GM12878 (cell line): ENCODE results near the gene CAPZB. TPM values are rescaled to one million over a fixed set of nuclear protein-coding genes. Genes with fewer than 3 reads are reported as not detected.
"Not testable (repeated sequence)": the region's sequence is repeated elsewhere in the genome, so short reads cannot be mapped to it uniquely, and the experiment has no call there.

Experiments used
- ATAC-seq: fragments of 200-7000 bp; cut with Tn5 transposase; 3 replicates; pipeline ENCODE4 v1.9.1; 2020; ENCODE audit warnings: mild to moderate bottlenecking, moderate library complexity
- BruUV-seq: library from RNA; stranded (reverse); fragments of 400-500 nt; replicated peaks from 2 replicates; lab custom pipeline; 2021; lab: Mats Ljungman, UMichigan
- CTCF ChIA-PET: fragments of 300-600 bp; sonication (Branson Sonifier 250); formaldehyde crosslinking; extraction: SDS; loops from one replicate; lab custom pipeline; 2021; ENCODE audit warnings: inconsistent platforms; lab: Yijun Ruan, JAX
- POLR2A ChIA-PET: fragments of 350-600 bp; formaldehyde crosslinking; extraction: SDS; loops from one replicate; lab custom pipeline; 2021; ENCODE audit warnings: inconsistent platforms; lab: Charles Lee
- RAD21 ChIA-PET: fragments of 300-600 bp; sonication (Branson Sonifier 250); formaldehyde crosslinking; loops from one replicate; lab custom pipeline; 2023; ENCODE audit warnings: antibody characterized with exemption; ENCODE audit not compliant: unreplicated experiment; lab: Charles Lee
- SMC1A ChIA-PET: fragments of 300-600 bp; sonication (Branson Sonifier 250); formaldehyde crosslinking; loops from one replicate; lab custom pipeline; 2023; ENCODE audit not compliant: unreplicated experiment, uncharacterized antibody; lab: Charles Lee
- DNase-seq: peaks from one replicate; pipeline ENCODE4 v3.0.0-alpha.2; 2011; ENCODE audit warnings: low read depth, low spot score
- FAIRE-seq: peaks from 3 replicates; lab custom pipeline; 2011; peaks lifted over from hg19 to GRCh38; lab: Jason Lieb, UNC
- H2AFZ ChIP-seq: 2 replicates; pipeline ENCODE4 v1.6.0; 2011; ENCODE audit warnings: low read depth, low read length, control low read depth; ENCODE audit not compliant: control insufficient read depth
- H3K27ac ChIP-seq: 2 replicates; pipeline ENCODE4 v1.5.1; 2011; ENCODE audit warnings: control low read depth; ENCODE audit not compliant: control insufficient read depth, insufficient read depth
- H3K27me3 ChIP-seq, 2 experiments: replicated peaks in 1 of 2; 2 replicates each; pipeline versions ENCODE4 v1.6.0 to v1.6.1; 2011; ENCODE audit warnings: low read length in 1 of 2; ENCODE audit not compliant: control insufficient read depth in 2 of 2, insufficient read depth in 2 of 2
- H3K36me3 ChIP-seq, 2 experiments: 2 replicates each; pipeline ENCODE4 v1.5.1; 2011; ENCODE audit warnings: low read length in 1 of 2; ENCODE audit not compliant: control insufficient read depth in 2 of 2, insufficient read depth in 2 of 2
- H3K4me1 ChIP-seq: 2 replicates; pipeline ENCODE4 v1.6.1; 2011; ENCODE audit warnings: mild to moderate bottlenecking, low read length, moderate library complexity, mixed read lengths; ENCODE audit not compliant: control insufficient read depth, insufficient read depth
- H3K4me2 ChIP-seq: 2 replicates; pipeline ENCODE4 v1.6.0; 2011; ENCODE audit warnings: control low read depth; ENCODE audit not compliant: control insufficient read depth, insufficient read depth
- H3K4me3 ChIP-seq: fragments of 200-600 bp; sonication (generic); 2 replicates; pipeline ENCODE4 v1.5.1; 2016
- H3K79me2 ChIP-seq: 2 replicates; pipeline ENCODE4 v1.6.0; 2011; ENCODE audit warnings: low read length; ENCODE audit not compliant: control insufficient read depth, insufficient read depth
- H3K9ac ChIP-seq: 2 replicates; pipeline ENCODE4 v1.8.0; 2011; ENCODE audit warnings: low read length, control low read depth, mixed read lengths; ENCODE audit not compliant: control insufficient read depth, insufficient read depth
- H3K9me3 ChIP-seq: replicated peaks from 3 replicates; pipeline ENCODE4 v1.5.1; 2011; ENCODE audit warnings: mild to moderate bottlenecking, low read length; ENCODE audit not compliant: control insufficient read depth, insufficient read depth
- H4K20me1 ChIP-seq: 2 replicates; pipeline ENCODE4 v1.6.0; 2011; ENCODE audit not compliant: control insufficient read depth, insufficient read depth
- CREB1 ChIP-seq: IDR thresholded peaks from 2 replicates; pipeline ENCODE4 v1.6.1; 2012; ENCODE audit warnings: low read depth, mild to moderate bottlenecking, inconsistent platforms
- HDAC2 ChIP-seq: fragments of 200-600 bp; sonication (generic); IDR thresholded peaks from 2 replicates; pipeline ENCODE4 v1.6.1; 2017
- HSF1 ChIP-seq: fragments of 150-350 bp; IDR thresholded peaks from 2 replicates; pipeline ENCODE4 v1.6.1; 2014; ENCODE audit warnings: mild to moderate bottlenecking, low read depth, low read length
- MEF2B ChIP-seq: fragments of 450-650 bp; IDR thresholded peaks from 2 replicates; pipeline ENCODE4 v1.6.1; 2018; ENCODE audit warnings: mild to moderate bottlenecking, moderate library complexity; ENCODE audit not compliant: partially characterized antibody, poor library complexity, severe bottlenecking
- WGBS: methylation state at CpG from one replicate; pipeline ENCODE4 v1.1.6; 2016; ENCODE audit warnings: low lambda C conversion rate; ENCODE audit not compliant: insufficient replicate concordance, insufficient coverage; ENCODE audit errors: missing lambda C conversion rate; 5-methylcytosine and 5-hydroxymethylcytosine counted together
- in situ Hi-C: fragments of 300-500 bp; cut with MboI; formaldehyde crosslinking; loops from 9 replicates; pipeline ENCODE4 v1.14.3; 2018; ENCODE audit warnings: mixed read lengths
- intact Hi-C: fragments of 100-400 bp; cut with micrococcal nuclease; formaldehyde crosslinking; loops from one replicate; pipeline ENCODE4 v1.14.2; 2022; ENCODE audit not compliant: unreplicated experiment
- polyA plus RNA-seq, 11 experiments: library from polyadenylated mRNA; depleted of rRNA in 4 of 11; unstranded in 6 of 11; stranded (reverse) in 5 of 11; fragments of >200 nt; fragmentation: Nextera tagmentation in 4 of 11; fragmentation: Illumina TruSeq in 1 of 11; extraction: Ambion mirVana in 4 of 11; extraction: Trizol in 1 of 11; gene quantifications; 1 replicate in 1 of 11; 2 replicates in 10 of 11; pipeline versions ENCODE4 v1.2.1 to v1.2.3, GENCODE V29; 2011 to 2016; ENCODE audit warnings: inconsistent platforms in 2 of 11, missing spikeins in 2 of 11, low read depth in 1 of 11
- total RNA-seq, 4 experiments: library from RNA; depleted of rRNA in 3 of 4; stranded (reverse); fragments of >200 nt in 3 of 4; fragmentation: Illumina TruSeq in 1 of 4; extraction: Trizol in 1 of 4; gene quantifications; 2 replicates each; pipeline versions ENCODE4 v1.2.1 to v1.2.3, GENCODE V29; 2013 to 2021
- TF ChIP-seq, protein P1 (sequence below): fragments of 450-650 bp; IDR thresholded peaks from 2 replicates; pipeline ENCODE4 v1.6.1; 2016; ENCODE audit warnings: mild to moderate bottlenecking

The CAPZB gene
- total and polyA plus RNA-seq, 10 of the 15 experiments (the other 5 are each of a cell fraction or from before 2014, with no cell fraction given), result 104 to 454 (median 213) TPM

DNA sequence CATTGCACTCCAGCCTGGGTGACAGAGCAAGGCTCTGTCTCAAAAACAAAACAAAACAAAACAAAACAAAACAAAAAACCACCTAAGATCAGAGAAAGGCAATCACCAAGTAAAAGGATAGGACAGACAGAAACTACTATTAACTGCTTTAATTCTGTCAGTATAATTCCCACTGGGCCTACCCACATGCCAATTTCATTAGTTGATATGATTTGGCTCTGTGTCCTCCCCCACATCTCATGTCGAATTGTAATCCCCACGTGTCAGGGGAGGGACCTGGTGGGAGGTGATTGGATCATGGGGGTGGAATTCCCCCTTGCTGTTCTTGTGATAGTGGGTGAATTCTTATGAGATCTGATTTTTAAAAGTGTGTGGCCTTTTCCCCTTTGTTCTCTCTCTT is 27.2 kb upstream of the CAPZB start (continued):
- TF ChIP-seq HSF1 (no peak), MEF2B (peak; percentile 60), HDAC2 (no peak)
- TF ChIP-seq, protein P1, sequence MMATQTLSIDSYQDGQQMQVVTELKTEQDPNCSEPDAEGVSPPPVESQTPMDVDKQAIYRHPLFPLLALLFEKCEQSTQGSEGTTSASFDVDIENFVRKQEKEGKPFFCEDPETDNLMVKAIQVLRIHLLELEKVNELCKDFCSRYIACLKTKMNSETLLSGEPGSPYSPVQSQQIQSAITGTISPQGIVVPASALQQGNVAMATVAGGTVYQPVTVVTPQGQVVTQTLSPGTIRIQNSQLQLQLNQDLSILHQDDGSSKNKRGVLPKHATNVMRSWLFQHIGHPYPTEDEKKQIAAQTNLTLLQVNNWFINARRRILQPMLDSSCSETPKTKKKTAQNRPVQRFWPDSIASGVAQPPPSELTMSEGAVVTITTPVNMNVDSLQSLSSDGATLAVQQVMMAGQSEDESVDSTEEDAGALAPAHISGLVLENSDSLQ, result peak; percentile 23; the same call in 1 of the 2 replicates

DNA sequence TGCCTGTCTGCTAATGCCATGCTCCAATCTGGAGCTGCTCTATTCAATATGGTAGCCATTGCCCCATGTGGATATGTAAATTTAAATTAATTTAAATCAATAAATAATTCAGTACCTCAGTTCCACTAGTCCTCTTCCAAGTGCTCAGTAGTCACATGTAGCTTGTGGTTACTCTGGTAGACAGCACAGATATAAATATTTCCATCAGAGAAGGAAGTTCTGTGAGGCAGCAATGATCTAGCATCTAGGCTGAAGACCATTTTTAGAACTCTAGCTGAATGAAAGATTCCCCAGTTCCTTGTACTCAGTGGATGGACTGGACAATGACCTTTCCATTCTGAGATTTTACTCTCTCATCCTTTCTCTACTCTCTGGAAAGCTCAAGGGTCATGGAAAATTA is 25.8 kb upstream of the CAPZB start:
- no peaks in the 10 kb centered on the region for H3K27me3 ChIP-seq
- no peak for ATAC-seq
- CTCF ChIA-PET, result interaction anchor here (1.9 kb wide), 1 partner anchor 24 kb away, joined by 7 read pairs; no protein-coding TSS in a partner anchor
- no peak for DNase-seq
- no peaks in the 10 kb centered on the region for H3K36me3 ChIP-seq
- FAIRE-seq, result no peak
- no peak overlapping the region for H3K27ac ChIP-seq
- intact Hi-C loops, result no loop called here
- H3K4me1 ChIP-seq, result no peaks in the 10 kb centered on the region; the same call in 1 of the 2 replicates
- in situ Hi-C loops, result no loop called here
- H3K9ac ChIP-seq, result no peak overlapping the region
- no peaks in the 10 kb centered on the region for H3K79me2 ChIP-seq
- no peaks in the 10 kb centered on the region for H4K20me1 ChIP-seq
- SMC1A ChIA-PET, result interaction anchor here (1.0 kb wide), 1 partner anchor 110 kb away, joined by 3 read pairs; no protein-coding TSS in a partner anchor
- BruUV-seq, result no TSS peak
- no peak overlapping the region for H3K4me3 ChIP-seq
- TF ChIP-seq CREB1, result no peak
- RAD21 ChIA-PET, result no interaction called here
- H3K9me3 ChIP-seq, result no peaks in the 10 kb centered on the region
- no peak overlapping the region for H2AFZ ChIP-seq
- no peak overlapping the region for H3K4me2 ChIP-seq
- POLR2A ChIA-PET, result no interaction called here

- POLR2A ChIA-PET, H3K27ac ChIP-seq, ATAC-seq, H2AFZ ChIP-seq, H3K36me3 ChIP-seq, H3K27me3 ChIP-seq, SMC1A ChIA-PET, H3K79me2 ChIP-seq, H3K9ac ChIP-seq, BruUV-seq, in situ Hi-C loops, H3K4me3 ChIP-seq, RAD21 ChIA-PET, H4K20me1 ChIP-seq, H3K4me2 ChIP-seq, H3K9me3 ChIP-seq, intact Hi-C loops, H3K4me1 ChIP-seq, DNase-seq, FAIRE-seq: not testable (repeated sequence)
- CTCF ChIA-PET, result interaction anchor here (0.8 kb wide), 1 partner anchor 10 kb away, joined by 3 read pairs; no protein-coding TSS in a partner anchor
- WGBS, result 92% methylated on average over 6 of the region's 8 CpGs
These were observed 24.3 kb upstream of the CAPZB start for GRCh38 chr1:19509647-19510046.
